ENCODE results near the gene FBXO21. TPM values are rescaled to one million over a fixed set of nuclear protein-coding genes. Genes with fewer than 3 reads are reported as not detected.

FBXO21 gene
- total and polyA plus RNA-seq, 2 of the 4 experiments (the other 2 are of a cell fraction) = 43.6 to 56.6 TPM

DNA sequence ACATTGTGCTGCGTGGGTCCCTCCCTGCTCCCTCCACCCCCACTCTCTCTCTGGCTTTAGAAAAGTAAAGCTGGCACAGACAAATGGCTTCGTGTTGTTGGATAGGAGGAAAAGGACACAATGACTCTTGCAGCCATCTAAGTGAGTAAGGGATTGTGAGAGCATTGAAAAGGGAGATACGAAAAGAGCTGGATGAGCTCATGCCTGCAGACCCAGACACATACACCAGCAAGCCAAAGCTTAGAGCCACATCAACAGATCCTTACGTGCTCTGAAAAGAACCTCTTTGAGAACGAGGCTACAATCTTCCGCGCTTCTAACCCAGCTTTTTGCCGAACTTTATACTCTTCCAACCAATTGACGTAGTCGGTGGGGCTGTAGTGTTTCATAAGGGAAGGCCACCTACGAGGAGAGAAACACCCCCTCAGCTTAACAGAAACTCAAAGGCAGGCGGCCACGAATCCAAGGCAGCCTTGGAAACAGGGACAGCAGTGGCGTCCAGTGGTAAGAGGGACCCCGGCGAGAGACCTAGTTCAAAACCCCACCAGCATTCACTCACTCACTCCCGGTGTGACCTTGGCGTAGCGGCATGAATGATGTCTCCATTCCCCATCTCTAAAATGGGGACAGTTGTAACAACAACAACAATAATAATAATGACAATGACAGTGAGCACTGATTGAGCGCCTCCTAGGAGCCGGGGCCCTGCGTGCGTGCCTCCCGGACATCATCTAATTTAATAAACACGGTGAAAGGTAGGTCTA is 1.1 kb downstream of the FBXO21 start:
- peaks cover 7% of the 10 kb centered on the region for H3K36me3 ChIP-seq (ENCODE audit: control insufficient read depth, insufficient read depth, low read length)
- peaks cover 10 to 29% of the 10 kb centered on the region in 2 experiments for H3K79me1 ChIP-seq (ENCODE audit: low read depth in 1 of 2, low read length in 2 of 2)
- H3K9me3 ChIP-seq (ENCODE audit: control insufficient read depth, insufficient read depth, low read length) = no peaks in the 10 kb centered on the region
- dilution Hi-C loops (cut with HindIII; ENCODE audit: low sequenced_read_pairs, unreplicated experiment) = no loop called here
- no peak overlapping the region for H2BK5ac ChIP-seq (ENCODE audit: low read depth, low read length, poor library complexity, severe bottlenecking)
- WGBS, 2 experiments (ENCODE audit: extremely low coverage in 2 of 2, insufficient read length in 1 of 2) = 0% methylated on average over 1 of the region's 25 CpGs; no CpG with 5 or more reads in 1 of the 2 experiments
- peak; percentile 9 for ATAC-seq (ENCODE audit: low read depth)
- H4K5ac ChIP-seq (ENCODE audit: low read depth, low read length) = no peak overlapping the region
- no peak overlapping the region for H3K4ac ChIP-seq (ENCODE audit: low read depth, low read length)
- no peak overlapping the region for H2BK120ac ChIP-seq (ENCODE audit: low read depth, low read length)
- H3K9me1 ChIP-seq (ENCODE audit: insufficient read depth, low read length) = no peaks in the 10 kb centered on the region; the same call in 1 of the 2 replicates
- in situ Hi-C loops (cut with MboI; ENCODE audit: low sequenced_read_pairs) = no loop called here
- H4K91ac ChIP-seq (ENCODE audit: insufficient read depth, low read depth, low read length) = no peak overlapping the region
- 0 out of 2 replicates have a peak overlapping the region, but pooled peaks have one; percentile 9 for H2AK5ac ChIP-seq (ENCODE audit: low read depth, low read length)
- CTCF ChIA-PET = interaction anchor here (0.6 to 1.2 kb wide), 2 partner anchors 14 to 38 kb away, joined by 3 read pairs; no protein-coding TSS in a partner anchor
- H2AFZ ChIP-seq (replicated peaks; ENCODE audit: low read length, poor library complexity) = peak overlapping the region; percentile 100
- no peak overlapping the region for H2BK15ac ChIP-seq (ENCODE audit: low read depth, low read length)
- POLR2A ChIA-PET (ENCODE audit: unreplicated experiment) = no interaction called here
- H3K23ac ChIP-seq (ENCODE audit: low read depth, low read length) = peak overlapping the region; percentile 41
- H4K8ac ChIP-seq (ENCODE audit: low read depth in 2 of 2, low read length in 2 of 2) = no peak overlapping the region; a peak in 1 of 4 replicates
- peak; percentile 72 for DNase-seq
- H3K9ac ChIP-seq (ENCODE audit: low read depth, low read length) = peak overlapping the region; percentile 14
- H3K27ac ChIP-seq (ENCODE audit: insufficient read depth, low read length) = peak overlapping the region; percentile 15; the same call in 1 of the 2 replicates
- TF ChIP-seq CHD1 (IDR thresholded peaks at IDR 0.05; ENCODE audit: low read depth, low read length) (no peak), SMC3 (IDR thresholded peaks at IDR 0.05; ENCODE audit: low read depth, low read length) (no peak), RFX5 (IDR thresholded peaks at IDR 0.05; ENCODE audit: low read depth, low read length) (no peak), RAD21 (IDR thresholded peaks at IDR 0.05; ENCODE audit: low read length) (no peak), BHLHE40 (IDR thresholded peaks at IDR 0.05; ENCODE audit: low read depth, low read length) (no peak), FOS (IDR thresholded peaks at IDR 0.05; ENCODE audit: low read depth, low read length) (no peak), MAZ (IDR thresholded peaks at IDR 0.05; ENCODE audit: borderline replicate concordance, low read depth, low read length) (no peak), CEBPB (IDR thresholded peaks at IDR 0.05; ENCODE audit: low read depth, low read length) (no peak), MXI1 (IDR thresholded peaks at IDR 0.05; ENCODE audit: borderline replicate concordance, low read depth, low read length) (no peak), USF2 (IDR thresholded peaks at IDR 0.05; ENCODE audit: low read depth, low read length) (no peak)
- TF ChIP-seq, protein P1, sequence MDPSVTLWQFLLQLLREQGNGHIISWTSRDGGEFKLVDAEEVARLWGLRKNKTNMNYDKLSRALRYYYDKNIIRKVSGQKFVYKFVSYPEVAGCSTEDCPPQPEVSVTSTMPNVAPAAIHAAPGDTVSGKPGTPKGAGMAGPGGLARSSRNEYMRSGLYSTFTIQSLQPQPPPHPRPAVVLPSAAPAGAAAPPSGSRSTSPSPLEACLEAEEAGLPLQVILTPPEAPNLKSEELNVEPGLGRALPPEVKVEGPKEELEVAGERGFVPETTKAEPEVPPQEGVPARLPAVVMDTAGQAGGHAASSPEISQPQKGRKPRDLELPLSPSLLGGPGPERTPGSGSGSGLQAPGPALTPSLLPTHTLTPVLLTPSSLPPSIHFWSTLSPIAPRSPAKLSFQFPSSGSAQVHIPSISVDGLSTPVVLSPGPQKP (IDR thresholded peaks at IDR 0.05; ENCODE audit: borderline replicate concordance, low read depth, low read length) = no peak
- peak overlapping the region; percentile 3 for H2AK9ac ChIP-seq (replicated peaks; ENCODE audit: low read depth, low read length, poor library complexity)
- no peak overlapping the region for H2BK20ac ChIP-seq (ENCODE audit: low read depth, low read length)
- peaks cover 9% of the 10 kb centered on the region; the same call in 1 of the 2 replicates for H4K20me1 ChIP-seq (ENCODE audit: insufficient read depth, low read length)
- no peak overlapping the region for H3K18ac ChIP-seq (ENCODE audit: low read depth, low read length)
- peak overlapping the region; percentile 40; the same call in 1 of the 2 replicates for H3K56ac ChIP-seq (ENCODE audit: extremely low read depth, insufficient read depth, low read length)
- intact Hi-C loops (cut with micrococcal nuclease) = loop anchor here (2.0 kb wide), 1 partner anchor 18 kb away; no protein-coding TSS in a partner anchor
- no TSS peak for BruUV-seq (replicated peaks)
- H3K4me1 ChIP-seq (ENCODE audit: control insufficient read depth, insufficient read depth, low read length) = no peaks in the 10 kb centered on the region
- H3K4me2 ChIP-seq (ENCODE audit: low read depth, low read length) = peak overlapping the region; percentile 65
- peak overlapping the region; percentile 81 for H3K4me3 ChIP-seq (ENCODE audit: insufficient read depth, low read depth, low read length)
- peak overlapping the region; percentile 48; the same call in 1 of the 2 replicates for H3K14ac ChIP-seq (replicated peaks; ENCODE audit: low read depth, low read length)
- H3K27me3 ChIP-seq (ENCODE audit: control insufficient read depth, insufficient read depth, low read length) = no peaks in the 10 kb centered on the region
